ENCODE results near the gene SARDH.

Gene SARDH

DNA sequence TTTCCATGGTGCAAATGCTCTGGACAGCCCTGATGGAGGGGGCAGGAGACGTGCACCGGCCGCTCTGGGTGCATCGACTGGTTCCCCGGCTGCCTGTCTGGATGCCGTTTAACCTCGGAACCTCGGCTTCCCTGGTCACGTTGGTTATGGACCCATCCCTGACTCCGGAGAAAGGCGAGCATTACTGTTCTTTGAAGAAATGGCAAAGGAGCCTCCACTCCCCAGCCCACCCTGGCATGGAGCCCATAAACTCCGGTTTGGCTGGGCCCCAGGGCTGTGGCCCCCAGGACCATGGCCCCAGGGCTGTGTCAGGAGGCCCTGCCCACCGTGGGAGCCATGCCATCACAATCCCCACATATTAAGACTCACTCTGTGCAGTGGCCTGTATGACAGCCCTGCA, 73.1 kb downstream of the SARDH start:
- Histone ChIP-seq H3K27ac (ENCODE audit: low read depth, low read length) (no peak overlapping the region), H3K4me3 (ENCODE audit: low read depth, low read length) (no peak overlapping the region), H3K4me1 (ENCODE audit: control insufficient read depth, insufficient read depth, low read length) (no peaks in the 10 kb centered on the region), H3K9me3 (ENCODE audit: control insufficient read depth, insufficient read depth, low read depth, low read length) (no peaks in the 10 kb centered on the region), H3K36me3 (ENCODE audit: control insufficient read depth, insufficient read depth, low read length) (no peaks in the 10 kb centered on the region), H3K9ac (ENCODE audit: low read length) (no peak overlapping the region), H3K27me3 (ENCODE audit: control insufficient read depth, insufficient read depth, low read length) (peaks cover 13% of the 10 kb centered on the region)

DNA sequence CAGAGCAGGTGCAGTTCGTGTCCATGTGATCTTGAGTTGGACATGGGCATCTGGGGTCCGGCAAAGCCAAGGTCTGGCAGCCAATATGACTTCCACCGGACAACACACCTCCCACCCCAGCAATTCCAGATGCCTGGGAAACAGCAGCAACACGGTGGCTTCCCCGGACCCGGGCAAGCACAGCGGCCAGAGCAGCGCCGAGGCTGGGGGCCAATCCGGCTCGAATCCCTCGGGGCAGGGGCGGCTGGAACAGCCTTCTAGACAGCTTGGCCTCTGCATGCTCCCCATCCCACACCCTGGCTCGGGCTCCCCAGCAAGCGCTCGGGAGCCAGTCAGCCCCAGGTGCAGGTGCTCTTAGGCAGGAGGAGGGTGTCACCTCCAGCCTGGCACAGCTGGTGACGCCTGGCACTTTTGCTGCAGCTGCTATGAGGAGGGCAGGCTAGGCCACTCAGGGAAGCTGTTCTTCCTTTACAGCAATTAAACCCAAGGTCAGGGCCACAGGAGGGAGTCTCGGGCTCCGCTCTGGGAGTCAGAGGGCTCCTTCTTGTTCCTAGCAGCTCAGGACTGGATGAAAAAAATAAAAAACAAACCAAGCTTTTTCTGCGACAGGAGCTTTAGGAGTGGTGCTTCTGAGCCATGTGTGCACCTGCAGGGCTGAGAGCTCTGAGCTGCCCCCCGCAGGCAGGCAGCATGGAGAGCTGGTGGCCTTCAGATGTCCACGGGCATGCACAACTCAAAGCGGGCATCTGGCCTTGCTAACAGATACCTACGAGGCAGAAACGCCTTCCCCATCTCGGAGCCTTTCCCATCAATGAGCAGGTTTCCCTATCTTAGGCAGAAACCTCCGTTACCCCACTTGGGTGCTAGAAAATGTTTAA, 73.7 kb downstream of the SARDH start:
- Histone ChIP-seq H3K36me3 (ENCODE audit: control insufficient read depth, insufficient read depth, low read length) (no peaks in the 10 kb centered on the region), H3K4me1 (ENCODE audit: control insufficient read depth, insufficient read depth, low read length) (peaks cover 3% of the 10 kb centered on the region; the same call in 1 of the 2 replicates), H3K27ac (ENCODE audit: low read depth, low read length) (no peak overlapping the region), H3K4me3 (ENCODE audit: low read depth, low read length) (no peak overlapping the region), H3K9me3 (ENCODE audit: control insufficient read depth, insufficient read depth, low read depth, low read length) (no peaks in the 10 kb centered on the region), H3K27me3 (ENCODE audit: control insufficient read depth, insufficient read depth, low read length) (peaks cover 19% of the 10 kb centered on the region), H3K9ac (ENCODE audit: low read length) (no peak overlapping the region)

DNA sequence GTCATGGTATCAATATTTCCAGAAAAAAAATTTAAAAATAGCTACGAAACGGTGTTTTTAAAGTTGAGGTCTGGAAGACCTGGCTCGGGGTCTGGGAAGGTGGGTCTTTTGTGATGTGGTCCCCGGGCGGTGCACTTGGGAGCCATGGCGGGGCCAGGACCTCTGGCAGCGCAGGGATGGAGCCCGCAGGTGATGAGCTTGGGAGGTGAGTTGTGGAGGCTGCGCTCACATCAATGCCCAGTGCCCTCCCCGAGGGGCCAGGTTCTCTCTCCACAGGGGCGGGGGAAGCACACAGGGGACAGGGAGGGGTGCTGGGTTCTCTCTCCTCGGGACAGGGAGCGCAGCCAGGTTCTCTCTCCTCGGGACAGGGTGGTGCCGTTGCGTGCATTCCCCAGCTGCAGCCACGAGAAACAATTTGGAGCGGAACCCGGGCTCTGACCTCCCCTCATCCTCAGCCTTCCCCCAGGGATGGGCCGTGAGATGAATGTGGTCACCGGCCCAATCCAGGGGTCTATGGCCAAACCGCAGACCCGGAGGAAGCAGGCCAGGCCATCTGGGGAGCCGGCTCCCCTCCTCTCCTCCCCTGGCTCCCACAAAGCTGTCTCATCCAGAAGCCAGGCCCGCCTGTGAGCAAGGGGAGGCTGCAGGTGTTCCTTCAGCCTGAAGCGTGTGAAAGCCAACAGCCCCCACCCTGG, 76.2 kb downstream of the SARDH start:
- Histone ChIP-seq H3K36me3 (ENCODE audit: control insufficient read depth, insufficient read depth, low read length) (no peaks in the 10 kb centered on the region), H3K27me3 (ENCODE audit: control insufficient read depth, insufficient read depth, low read length) (peaks cover 41% of the 10 kb centered on the region), H3K4me3 (ENCODE audit: low read depth, low read length) (no peak overlapping the region), H3K9ac (ENCODE audit: low read length) (no peak overlapping the region), H3K4me1 (ENCODE audit: control insufficient read depth, insufficient read depth, low read length) (peaks cover 14% of the 10 kb centered on the region), H3K27ac (ENCODE audit: low read depth, low read length) (no peak overlapping the region), H3K9me3 (ENCODE audit: control insufficient read depth, insufficient read depth, low read depth, low read length) (no peaks in the 10 kb centered on the region)

DNA sequence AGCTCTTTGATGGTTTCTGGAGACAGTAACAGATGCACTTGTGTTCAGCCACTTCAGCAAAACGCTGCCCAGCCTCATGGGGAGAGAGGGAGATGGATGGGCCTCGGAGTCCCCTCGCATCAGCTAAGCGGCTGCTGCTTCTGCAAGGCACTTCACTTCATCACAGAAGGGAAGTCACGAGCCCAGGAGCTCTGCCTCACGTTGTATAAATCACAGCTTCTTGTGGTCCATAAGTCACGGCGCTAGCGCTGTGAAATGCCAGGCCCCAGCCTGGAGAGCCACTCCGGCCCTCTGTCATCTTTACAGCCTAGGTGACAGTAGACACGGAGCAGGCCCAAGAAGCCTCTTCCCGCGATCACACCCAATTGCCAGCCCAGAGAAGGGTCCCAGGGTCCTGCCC, 78.6 kb downstream of the SARDH start:
- Histone ChIP-seq H3K9me3 (ENCODE audit: control insufficient read depth, insufficient read depth, low read depth, low read length) (no peaks in the 10 kb centered on the region), H3K4me1 (ENCODE audit: control insufficient read depth, insufficient read depth, low read length) (peaks cover 14% of the 10 kb centered on the region), H3K36me3 (ENCODE audit: control insufficient read depth, insufficient read depth, low read length) (no peaks in the 10 kb centered on the region), H3K9ac (ENCODE audit: low read length) (no peak overlapping the region), H3K27me3 (ENCODE audit: control insufficient read depth, insufficient read depth, low read length) (peaks cover 65% of the 10 kb centered on the region), H3K27ac (ENCODE audit: low read depth, low read length) (no peak overlapping the region), H3K4me3 (ENCODE audit: low read depth, low read length) (no peak overlapping the region)

DNA sequence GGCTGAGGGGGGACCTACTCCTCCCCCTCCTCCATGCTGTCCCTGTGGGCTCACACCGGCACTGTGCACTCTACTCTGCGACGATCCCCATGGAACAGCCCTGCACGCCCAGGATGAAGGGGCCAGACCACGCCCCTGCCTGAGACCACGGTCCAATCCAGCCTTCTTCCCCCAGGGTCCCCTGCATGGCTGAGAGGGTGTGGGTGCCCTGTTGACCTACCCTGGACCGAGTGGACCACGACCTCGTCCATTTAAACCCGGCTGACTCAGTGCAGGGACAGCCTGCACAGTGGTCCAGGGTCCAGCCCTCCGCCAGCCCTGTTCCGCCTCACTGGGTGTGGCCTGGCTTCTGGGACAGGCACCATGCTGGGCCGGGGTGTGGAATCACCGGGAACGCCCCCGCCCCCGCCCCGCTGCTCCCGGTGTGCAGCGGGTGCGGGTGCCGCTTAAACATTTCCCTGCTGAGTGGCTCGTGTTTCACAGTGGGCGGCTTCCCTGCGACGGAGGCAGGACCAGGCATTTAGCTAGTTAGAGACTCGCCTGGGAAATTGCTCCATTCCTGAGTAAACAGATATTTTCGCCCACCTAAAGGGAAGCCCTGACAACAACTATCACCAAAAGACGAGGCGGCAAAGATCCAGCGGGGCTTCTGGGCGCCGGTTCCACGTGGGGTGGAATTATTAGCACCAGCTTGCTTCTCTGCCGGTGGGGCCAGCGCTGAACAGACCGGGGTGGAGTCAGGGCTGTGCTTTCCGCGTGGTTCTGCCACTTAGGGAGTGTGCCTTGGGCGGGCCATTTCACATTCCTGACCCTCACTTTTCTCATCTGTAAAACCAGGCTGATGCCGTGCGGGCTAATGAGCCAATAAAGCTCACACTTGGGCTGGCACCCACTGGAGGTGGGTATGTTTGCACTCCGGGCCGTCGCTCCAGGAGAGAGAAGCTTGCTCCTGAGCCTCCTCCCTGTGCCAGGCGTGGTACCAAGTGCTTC, 79.4 kb downstream of the SARDH start:
- Histone ChIP-seq H3K36me3 (ENCODE audit: control insufficient read depth, insufficient read depth, low read length) (no peaks in the 10 kb centered on the region), H3K4me1 (ENCODE audit: control insufficient read depth, insufficient read depth, low read length) (peaks cover 14% of the 10 kb centered on the region), H3K9ac (ENCODE audit: low read length) (no peak overlapping the region), H3K27me3 (ENCODE audit: control insufficient read depth, insufficient read depth, low read length) (peaks cover 66% of the 10 kb centered on the region), H3K4me3 (ENCODE audit: low read depth, low read length) (peak overlapping the region; percentile 38), H3K27ac (ENCODE audit: low read depth, low read length) (no peak overlapping the region), H3K9me3 (ENCODE audit: control insufficient read depth, insufficient read depth, low read depth, low read length) (no peaks in the 10 kb centered on the region)

DNA sequence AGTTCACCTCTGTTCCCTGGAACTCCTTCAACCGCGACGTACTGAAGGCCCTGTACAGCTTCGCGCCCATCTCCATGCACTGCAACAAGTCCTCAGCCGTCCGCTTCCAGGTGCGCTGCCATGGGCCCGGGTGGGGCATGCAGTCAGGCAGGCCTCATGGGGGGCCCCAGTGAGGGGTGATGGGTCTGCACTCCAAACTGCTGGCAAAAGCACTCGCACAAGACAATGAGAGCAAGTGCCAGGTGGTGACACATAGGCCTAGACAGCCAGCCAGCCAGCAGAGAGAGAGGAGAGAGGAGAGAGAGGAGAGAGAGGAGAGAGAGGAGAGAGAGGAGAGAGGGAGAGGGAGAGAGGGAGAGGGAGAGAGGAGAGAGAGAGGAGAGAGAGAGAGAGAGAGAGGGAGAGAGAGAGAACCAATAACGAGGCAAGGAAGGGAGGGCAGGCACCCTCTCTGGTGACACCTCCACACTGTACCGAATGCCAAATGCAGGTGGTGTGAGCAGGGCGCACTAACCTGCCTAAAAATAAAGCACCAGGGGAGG, 81.0 kb downstream of the SARDH start:
- H3K27ac ChIP-seq (ENCODE audit: low read depth, low read length), result no peak overlapping the region
- peaks cover 68% of the 10 kb centered on the region for H3K27me3 ChIP-seq (ENCODE audit: control insufficient read depth, insufficient read depth, low read length)
- H3K4me1 ChIP-seq (ENCODE audit: control insufficient read depth, insufficient read depth, low read length), result peaks cover 14% of the 10 kb centered on the region
- H3K36me3 ChIP-seq (ENCODE audit: control insufficient read depth, insufficient read depth, low read length), result no peaks in the 10 kb centered on the region
- H3K9me3 ChIP-seq (ENCODE audit: control insufficient read depth, insufficient read depth, low read depth, low read length), result no peaks in the 10 kb centered on the region
- H3K9ac ChIP-seq (ENCODE audit: low read length), result no peak overlapping the region
- H3K4me3 ChIP-seq (ENCODE audit: low read depth, low read length), result no peak overlapping the region

DNA sequence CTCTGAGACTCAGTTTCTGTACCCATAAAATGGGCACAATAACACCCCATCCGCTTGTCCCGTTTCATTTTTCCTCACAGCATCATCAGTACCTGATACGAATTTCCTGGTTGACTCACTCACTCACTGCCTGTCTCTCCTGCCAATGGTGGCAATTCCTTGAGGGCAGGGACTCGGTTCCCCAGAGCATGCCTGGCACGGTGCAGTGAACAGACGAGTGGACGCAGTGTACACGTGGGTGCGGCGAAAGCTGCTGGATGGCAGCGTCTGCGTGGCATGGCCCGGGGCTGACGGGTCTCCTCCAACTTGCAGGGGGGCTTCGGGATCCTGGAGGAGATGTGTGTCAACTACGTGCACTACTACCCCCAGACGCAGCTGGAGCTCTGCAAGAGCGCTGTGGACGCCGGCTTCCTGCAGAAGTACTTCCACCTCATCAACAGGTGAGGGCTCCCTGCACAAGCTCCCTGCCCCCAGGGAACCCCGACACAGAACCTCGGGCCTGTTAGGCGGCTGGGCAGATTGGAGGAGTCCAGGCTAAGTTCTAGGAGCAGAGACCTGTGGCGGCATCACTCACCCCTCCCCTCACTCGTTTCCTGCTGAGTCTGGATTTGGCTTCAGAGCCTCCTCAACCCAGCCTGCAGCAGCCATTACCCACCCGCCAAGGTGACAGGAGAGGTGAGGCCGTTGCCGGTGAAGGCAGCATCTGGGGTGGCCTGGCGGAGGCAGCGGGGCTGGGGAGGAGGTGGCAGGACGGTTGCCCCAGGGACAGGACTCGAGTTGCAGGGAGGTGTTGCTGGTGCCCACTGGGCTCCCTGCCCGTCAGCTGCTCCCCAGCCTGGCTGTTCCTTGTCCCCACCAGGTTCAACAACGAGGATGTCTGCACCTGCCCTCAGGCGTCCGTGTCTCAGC, 81.7 kb downstream of the SARDH start:
- Histone ChIP-seq H3K36me3 (ENCODE audit: control insufficient read depth, insufficient read depth, low read length) (no peaks in the 10 kb centered on the region), H3K9ac (ENCODE audit: low read length) (no peak overlapping the region), H3K27me3 (ENCODE audit: control insufficient read depth, insufficient read depth, low read length) (peaks cover 68% of the 10 kb centered on the region), H3K27ac (ENCODE audit: low read depth, low read length) (no peak overlapping the region), H3K4me3 (ENCODE audit: low read depth, low read length) (no peak overlapping the region), H3K9me3 (ENCODE audit: control insufficient read depth, insufficient read depth, low read depth, low read length) (no peaks in the 10 kb centered on the region), H3K4me1 (ENCODE audit: control insufficient read depth, insufficient read depth, low read length) (peaks cover 14% of the 10 kb centered on the region)

DNA sequence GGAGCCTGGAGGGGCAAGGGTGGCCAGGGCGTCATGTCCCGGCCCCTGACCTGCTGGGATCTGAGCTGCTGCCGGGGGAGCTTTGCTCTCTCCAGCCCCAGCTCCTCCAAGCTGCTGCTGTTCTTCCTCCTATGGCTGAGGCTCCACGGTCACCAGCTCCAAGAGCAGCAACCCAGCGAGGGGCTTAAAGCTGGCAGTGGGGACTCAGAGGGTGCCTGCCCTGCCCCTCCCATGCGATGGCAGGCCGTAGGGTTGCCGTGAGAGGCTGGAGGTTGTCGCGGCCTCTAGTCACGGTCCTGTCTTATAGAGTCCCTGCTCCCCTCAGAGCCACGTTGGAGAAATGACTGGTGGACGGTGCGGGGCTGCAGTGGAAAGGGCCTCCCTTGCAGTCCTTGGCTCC, 82.5 kb downstream of the SARDH start:
- no peak overlapping the region for H3K4me3 ChIP-seq (ENCODE audit: low read depth, low read length)
- H3K36me3 ChIP-seq (ENCODE audit: control insufficient read depth, insufficient read depth, low read length), result no peaks in the 10 kb centered on the region
- no peaks in the 10 kb centered on the region for H3K9me3 ChIP-seq (ENCODE audit: control insufficient read depth, insufficient read depth, low read depth, low read length)
- H3K9ac ChIP-seq (ENCODE audit: low read length), result no peak overlapping the region
- H3K4me1 ChIP-seq (ENCODE audit: control insufficient read depth, insufficient read depth, low read length), result peaks cover 14% of the 10 kb centered on the region
- peaks cover 73% of the 10 kb centered on the region for H3K27me3 ChIP-seq (ENCODE audit: control insufficient read depth, insufficient read depth, low read length)
- no peak overlapping the region for H3K27ac ChIP-seq (ENCODE audit: low read depth, low read length)

DNA sequence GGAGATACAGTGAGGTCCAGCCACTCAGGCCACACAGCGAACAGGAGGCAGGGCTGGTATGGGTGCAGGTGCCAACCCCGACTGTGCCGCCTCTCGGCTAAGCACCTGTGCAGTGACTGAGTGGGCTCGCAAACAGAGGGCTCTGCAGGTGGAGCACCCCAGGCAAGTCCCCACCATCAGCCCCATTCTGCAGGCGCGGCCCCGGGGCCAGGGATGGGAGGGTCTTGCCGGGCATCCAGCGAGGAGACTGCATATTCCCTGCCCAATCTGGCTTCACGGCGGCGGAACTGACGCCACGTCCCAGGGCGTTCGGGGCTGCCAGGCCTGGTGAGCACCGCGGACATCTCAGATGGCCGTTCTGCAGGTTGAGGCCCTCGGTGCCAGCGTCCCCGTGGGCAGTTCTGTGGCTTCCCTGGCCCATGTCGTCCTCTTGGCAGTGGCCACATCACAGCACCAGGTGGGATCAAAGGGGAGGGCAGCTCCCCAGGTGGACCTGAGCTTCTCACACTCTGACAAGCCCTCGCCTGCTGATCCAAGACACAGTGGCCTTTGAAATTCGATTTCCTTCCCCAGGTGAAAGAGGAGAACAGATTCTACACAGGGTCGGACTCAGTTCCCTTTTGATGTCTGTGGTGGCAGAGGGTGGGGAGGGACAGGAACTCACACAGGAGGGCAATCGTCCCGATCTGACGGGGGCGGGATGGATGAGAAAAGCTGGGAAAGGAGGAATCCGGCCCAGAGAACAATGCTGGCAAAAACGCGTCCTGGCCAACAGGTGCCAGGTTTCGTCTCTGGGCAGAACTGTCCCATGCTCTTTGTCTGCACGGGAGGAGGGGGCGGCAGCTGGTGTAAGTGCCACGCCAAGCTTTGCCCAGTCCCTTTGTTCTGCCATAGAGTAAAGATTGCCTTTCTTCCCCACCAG, 83.2 kb downstream of the SARDH start:
- Histone ChIP-seq H3K27ac (ENCODE audit: low read depth, low read length) (no peak overlapping the region), H3K4me3 (ENCODE audit: low read depth, low read length) (no peak overlapping the region), H3K9me3 (ENCODE audit: control insufficient read depth, insufficient read depth, low read depth, low read length) (no peaks in the 10 kb centered on the region), H3K36me3 (ENCODE audit: control insufficient read depth, insufficient read depth, low read length) (no peaks in the 10 kb centered on the region), H3K9ac (ENCODE audit: low read length) (no peak overlapping the region), H3K27me3 (ENCODE audit: control insufficient read depth, insufficient read depth, low read length) (peaks cover 66% of the 10 kb centered on the region), H3K4me1 (ENCODE audit: control insufficient read depth, insufficient read depth, low read length) (peaks cover 14% of the 10 kb centered on the region)

Measured in HUES6 (cell line).